SJCRH30 (cell line): ENCODE data around the gene FAM185A. TPM values are rescaled to one million over a fixed set of nuclear protein-coding genes. Genes with fewer than 3 reads are reported as not detected.
"Not testable (repeated sequence)": the region's sequence is repeated elsewhere in the genome, so short reads cannot be mapped to it uniquely, and the experiment has no call there.

Experiments
- DNase-seq, 2 experiments: peaks; one replicate each; pipeline ENCODE4 v3.0.0-alpha.2; 2015 to 2020
- H3K27ac ChIP-seq: fragments of 250-450 bp; sonication (Bioruptor Pico); 2 replicates; pipeline ENCODE4 v1.5.1; 2020; ENCODE audit warnings: mild to moderate bottlenecking, moderate library complexity
- H3K27me3 ChIP-seq: fragments of 250-450 bp; sonication (Bioruptor Pico); 2 replicates; pipeline ENCODE4 v1.5.1; 2020; ENCODE audit warnings: mild to moderate bottlenecking, moderate library complexity
- H3K36me3 ChIP-seq: fragments of 250-450 bp; sonication (Bioruptor Pico); 2 replicates; pipeline ENCODE4 v1.5.1; 2020; ENCODE audit warnings: mild to moderate bottlenecking, moderate library complexity
- H3K4me1 ChIP-seq: fragments of 250-450 bp; sonication (Bioruptor Pico); 2 replicates; pipeline ENCODE4 v1.5.1; 2020; ENCODE audit warnings: mild to moderate bottlenecking, moderate library complexity
- H3K4me3 ChIP-seq: fragments of 250-450 bp; sonication (Bioruptor Pico); 2 replicates; pipeline ENCODE4 v1.5.1; 2020; ENCODE audit warnings: mild to moderate bottlenecking, moderate library complexity
- H3K9me3 ChIP-seq: fragments of 250-450 bp; sonication (Bioruptor Pico); replicated peaks from 2 replicates; pipeline ENCODE4 v1.5.1; 2020; ENCODE audit warnings: mild to moderate bottlenecking, moderate library complexity
- total RNA-seq: library from RNA; depleted of rRNA; stranded (reverse); fragments of >200 nt; shearing (Covaris generic); gene quantifications from 2 replicates; pipeline ENCODE4 v1.2.3, GENCODE V29; 2014; rRNA removed

Gene FAM185A
- total RNA-seq, result 9.9 and 10.5 TPM in 2 replicates

- not testable (repeated sequence) for H3K36me3 ChIP-seq, H3K4me1 ChIP-seq, H3K27ac ChIP-seq, H3K27me3 ChIP-seq, H3K9me3 ChIP-seq
- H3K4me3 ChIP-seq, result peak within 1 kb of the TSS; percentile 85
- peak; percentile 100 for DNase-seq
These were observed at the start of gene FAM185A for GRCh38 chr7:102748605-102749444. Gene FAM185A (plus strand): TSS chr7:102748999. CDS start chr7:102749208, 209 bp downstream.

- not testable (repeated sequence) for H3K36me3 ChIP-seq, H3K4me3 ChIP-seq, H3K9me3 ChIP-seq, H3K27ac ChIP-seq, H3K27me3 ChIP-seq, H3K4me1 ChIP-seq, DNase-seq
These were observed 35.6 kb upstream of the FAM185A start for GRCh38 chr7:102713011-102713690.

DNA sequence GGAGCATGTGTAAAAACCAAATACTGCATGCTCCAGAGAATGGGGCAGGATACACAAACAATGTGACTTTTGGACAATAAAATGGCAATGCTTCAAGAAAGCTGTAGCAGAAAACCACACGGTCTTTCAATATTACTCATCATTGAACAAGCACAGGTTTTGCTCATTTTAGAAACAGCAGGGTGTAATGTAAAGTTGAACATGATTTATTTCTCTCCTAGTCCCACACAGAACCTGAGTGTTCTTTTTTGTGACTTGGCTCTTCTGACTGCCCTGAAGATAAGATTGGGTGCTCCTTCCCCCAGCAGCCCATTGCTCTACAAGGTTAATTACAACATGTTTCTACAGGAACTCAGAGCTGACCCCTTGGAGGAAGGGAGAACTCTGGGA, 35.1 kb upstream of the FAM185A start:
- H3K9me3 ChIP-seq, DNase-seq, H3K27ac ChIP-seq: not testable (repeated sequence)

DNA sequence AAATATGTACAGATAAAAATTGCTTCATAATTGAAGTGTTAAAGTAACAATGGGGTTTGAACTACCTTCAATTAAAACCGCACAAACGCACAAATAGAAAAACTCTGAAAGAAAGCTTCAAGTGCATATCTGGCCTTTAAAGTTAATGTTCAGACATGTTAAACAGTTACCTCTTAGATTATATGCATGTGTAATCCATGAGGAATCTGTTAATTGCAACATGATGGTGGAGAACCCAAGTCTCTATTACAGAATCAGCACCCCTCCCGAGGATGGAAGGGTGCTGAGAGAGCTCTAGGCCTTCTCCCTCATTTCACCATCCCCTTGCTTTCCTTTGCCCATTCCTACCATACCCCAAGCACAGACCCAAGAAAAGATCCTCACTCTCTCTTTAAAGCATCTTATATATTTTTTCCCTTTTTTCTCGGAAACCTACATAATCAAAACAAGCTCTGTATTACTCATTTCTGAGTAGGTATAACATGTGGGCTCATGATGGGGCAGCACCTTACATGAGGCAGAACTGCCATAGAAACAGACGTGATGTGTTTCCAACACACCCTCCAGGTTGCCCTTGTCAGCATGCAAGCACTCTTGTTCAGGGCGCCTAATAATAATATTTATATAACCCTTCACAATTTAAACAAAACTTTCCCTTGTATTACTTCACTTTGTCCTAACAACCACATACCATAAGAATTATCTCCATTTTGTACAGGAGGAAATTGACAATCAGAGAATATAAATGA, 33.9 kb upstream of the FAM185A start:
- H3K36me3 ChIP-seq, H3K27me3 ChIP-seq, H3K9me3 ChIP-seq, H3K4me1 ChIP-seq, DNase-seq, H3K4me3 ChIP-seq, H3K27ac ChIP-seq: not testable (repeated sequence)

More for the DNA sequence above, 35.1 kb upstream of the FAM185A start:
- not testable (repeated sequence) for H3K36me3 ChIP-seq, H3K4me3 ChIP-seq, H3K4me1 ChIP-seq, H3K27me3 ChIP-seq

DNA sequence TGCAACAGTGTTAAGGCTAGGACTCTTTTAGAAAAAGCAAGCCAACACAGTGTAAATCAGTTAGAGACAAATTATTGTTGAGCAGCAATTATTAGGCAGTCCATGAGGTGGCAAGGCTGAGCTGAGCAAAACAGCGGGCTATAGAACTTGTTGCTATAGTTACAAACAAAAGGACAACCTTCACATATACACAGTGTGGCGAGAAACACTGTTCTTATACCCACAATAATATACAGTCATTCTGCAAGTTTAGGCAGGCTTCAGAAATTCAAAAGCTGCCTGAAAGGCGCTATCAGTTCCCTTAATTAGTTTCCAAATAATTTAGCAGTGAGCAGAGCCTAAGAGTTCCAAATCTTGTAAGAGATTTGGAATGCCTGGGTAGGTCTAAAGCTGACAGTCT, 33.1 kb upstream of the FAM185A start:
- not testable (repeated sequence) for H3K4me1 ChIP-seq, DNase-seq, H3K4me3 ChIP-seq, H3K27me3 ChIP-seq, H3K9me3 ChIP-seq, H3K36me3 ChIP-seq, H3K27ac ChIP-seq

- H3K27ac ChIP-seq, H3K27me3 ChIP-seq, H3K4me1 ChIP-seq, H3K4me3 ChIP-seq, DNase-seq, H3K9me3 ChIP-seq, H3K36me3 ChIP-seq: not testable (repeated sequence)
These were observed 30.3 kb upstream of the FAM185A start for GRCh38 chr7:102718491-102718890.

GRCh38 chr7:102726170-102726569, 22.6 kb upstream of the FAM185A start:
- H3K27me3 ChIP-seq, H3K36me3 ChIP-seq, H3K27ac ChIP-seq, H3K9me3 ChIP-seq, DNase-seq, H3K4me1 ChIP-seq, H3K4me3 ChIP-seq: not testable (repeated sequence)

- H3K4me1 ChIP-seq, H3K4me3 ChIP-seq, DNase-seq, H3K27ac ChIP-seq, H3K27me3 ChIP-seq, H3K36me3 ChIP-seq, H3K9me3 ChIP-seq: not testable (repeated sequence)
These were observed 19.1 kb upstream of the FAM185A start for GRCh38 chr7:102729670-102730069.

DNA sequence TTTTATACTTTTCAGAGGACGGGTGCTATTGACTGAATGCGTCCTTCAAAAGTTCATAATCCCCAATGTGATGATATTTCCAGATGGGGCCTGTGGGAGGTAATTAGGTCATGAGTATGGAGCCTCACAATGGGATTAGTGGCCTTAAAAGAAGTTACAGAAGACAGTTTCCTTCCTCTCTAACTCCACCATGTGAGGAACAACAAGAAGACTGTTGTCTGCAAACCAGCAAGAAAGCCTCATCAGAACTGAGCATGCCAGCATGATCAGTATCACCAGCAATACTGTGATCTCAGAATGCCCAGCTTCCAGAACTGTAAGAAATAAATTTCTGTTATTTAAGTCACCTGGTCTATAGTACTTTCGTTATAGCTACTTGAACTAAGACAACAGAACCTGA, 18.4 kb upstream of the FAM185A start:
- DNase-seq, H3K27me3 ChIP-seq, H3K27ac ChIP-seq, H3K4me3 ChIP-seq, H3K4me1 ChIP-seq, H3K9me3 ChIP-seq, H3K36me3 ChIP-seq: not testable (repeated sequence)

GRCh38 chr7:102742002-102742771, 6.6 kb upstream of the FAM185A start:
- H3K4me1 ChIP-seq, H3K36me3 ChIP-seq, H3K4me3 ChIP-seq, H3K27me3 ChIP-seq, DNase-seq, H3K27ac ChIP-seq, H3K9me3 ChIP-seq: not testable (repeated sequence)

- not testable (repeated sequence) for H3K27ac ChIP-seq
- DNase-seq, result peak; percentile 76 to 80
These were observed 4.9 kb upstream of the FAM185A start for GRCh38 chr7:102743861-102744260.

GRCh38 chr7:102745494-102746288, 3.1 kb upstream of the FAM185A start:
- H3K27me3 ChIP-seq, H3K4me3 ChIP-seq, H3K36me3 ChIP-seq, H3K27ac ChIP-seq, H3K4me1 ChIP-seq, DNase-seq, H3K9me3 ChIP-seq: not testable (repeated sequence)

More at GRCh38 chr7:102743861-102744260, 4.9 kb upstream of the FAM185A start:
- not testable (repeated sequence) for H3K9me3 ChIP-seq, H3K36me3 ChIP-seq, H3K4me3 ChIP-seq, H3K27me3 ChIP-seq, H3K4me1 ChIP-seq

GRCh38 chr7:102749445-102749786, 617 bp downstream of the FAM185A start:
- not testable (repeated sequence) for DNase-seq, H3K36me3 ChIP-seq, H3K9me3 ChIP-seq, H3K27me3 ChIP-seq, H3K4me1 ChIP-seq, H3K27ac ChIP-seq
- H3K4me3 ChIP-seq, result peak overlapping the region; percentile 85

DNA sequence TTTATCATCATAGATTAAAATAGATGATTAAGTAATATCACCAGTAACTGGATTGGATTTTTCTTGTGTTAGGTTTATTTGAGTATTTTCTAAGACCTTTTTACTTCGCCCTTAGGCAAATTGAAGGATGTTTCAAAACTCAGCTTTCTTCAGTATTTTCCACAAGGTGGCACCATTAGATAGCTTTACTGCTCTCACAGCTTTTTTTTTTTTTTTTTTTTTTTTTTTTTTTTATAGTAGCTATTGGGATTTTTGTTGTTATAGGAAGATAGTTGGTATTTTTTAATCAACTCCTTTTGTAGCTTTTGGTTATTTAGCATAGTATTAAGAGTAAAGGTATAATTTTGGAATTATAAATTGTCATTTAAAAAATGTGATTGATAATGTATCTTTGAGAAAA, 9.4 kb downstream of the FAM185A start:
- H3K27ac ChIP-seq, H3K4me3 ChIP-seq, H3K4me1 ChIP-seq, H3K27me3 ChIP-seq, H3K36me3 ChIP-seq, H3K9me3 ChIP-seq: not testable (repeated sequence)
- DNase-seq, result peak in 1 of 2 experiments; percentile 39
